Renal cortex interstitium (tissue), 15 donors: ENCODE results near the gene HIF3A. TPM values are rescaled to one million over a fixed set of nuclear protein-coding genes. Genes with fewer than 3 reads are reported as not detected.
"Not testable (repeated sequence)": the region's sequence is repeated elsewhere in the genome, so short reads cannot be mapped to it uniquely, and the experiment has no call there.

Experiments used
- DNase-seq, 11 donors: peaks; one replicate each; pipeline ENCODE4 v3.0.0-alpha.2; 2013; ENCODE audit warnings: low read depth in 9 of 11, low spot score in 4 of 11; ENCODE audit errors: extremely low read depth in 1 of 11
- long read RNA-seq, 16 experiments: transcript quantifications; one replicate each; lab custom pipeline, GENCODE V29; 2026
- polyA plus RNA-seq, 3 donors: library from polyadenylated mRNA; unstranded; fragments of 120-200 nt; gene quantifications; one replicate each; pipeline ENCODE4 v1.2.1, GENCODE V29; 2013; ENCODE audit not compliant: insufficient read length in 3 of 3

Gene HIF3A
- 10 to 100 TPM; 38.7 to 67.3 (median 39.6) TPM for polyA plus RNA-seq
- long read RNA-seq, donor 1, partial matches to known transcripts: 0 of 1 reads
- long read RNA-seq, donor 1, other reads (novel, unspliced or antisense): 0 of 1 reads
- long read RNA-seq, donor 2, partial matches to known transcripts: 5 of 7 reads
- long read RNA-seq, donor 2, other reads (novel, unspliced or antisense): 0 of 7 reads
- long read RNA-seq, donor 3, full-length matches to known transcripts: 2 of 2 reads
- long read RNA-seq, donor 3, partial matches to known transcripts: 0 of 2 reads
- long read RNA-seq, donor 3, other reads (novel, unspliced or antisense): 0 of 2 reads
- long read RNA-seq, donor 4, full-length matches to known transcripts: 2 of 2 reads
- long read RNA-seq, donor 4, partial matches to known transcripts: 0 of 2 reads
- long read RNA-seq, donor 4, other reads (novel, unspliced or antisense): 0 of 2 reads
- long read RNA-seq, donor 5, full-length matches to known transcripts: 17 of 23 reads
- long read RNA-seq, donor 5, partial matches to known transcripts: 6 of 23 reads
- long read RNA-seq, donor 5, other reads (novel, unspliced or antisense): 0 of 23 reads
- long read RNA-seq, donor 6, full-length matches to known transcripts: 4 of 30 reads
- long read RNA-seq, donor 6, partial matches to known transcripts: 26 of 30 reads
- long read RNA-seq, donor 6, other reads (novel, unspliced or antisense): 0 of 30 reads
- long read RNA-seq, donor 7, full-length matches to known transcripts: 2 of 7 reads
- long read RNA-seq, donor 7, partial matches to known transcripts: 5 of 7 reads
- long read RNA-seq, donor 7, other reads (novel, unspliced or antisense): 0 of 7 reads
- long read RNA-seq, donor 8, transcript HIF3A-217 (2 exons, 313 nt): major isoform, 6 of 133 reads
- long read RNA-seq, donor 8, partial matches to known transcripts: 121 of 133 reads
- long read RNA-seq, donor 8, other reads (novel, unspliced or antisense): 0 of 133 reads
- long read RNA-seq, donor 9, partial matches to known transcripts: 0 of 1 reads
- long read RNA-seq, donor 9, other reads (novel, unspliced or antisense): 0 of 1 reads
- long read RNA-seq, donor 10, partial matches to known transcripts: 0 of 3 reads
- long read RNA-seq, donor 10, other reads (novel, unspliced or antisense): 0 of 3 reads
- long read RNA-seq, donor 11, full-length matches to known transcripts: 1 of 1 reads
- long read RNA-seq, donor 11, partial matches to known transcripts: 0 of 1 reads
- long read RNA-seq, donor 11, other reads (novel, unspliced or antisense): 0 of 1 reads
- long read RNA-seq, donor 12, partial matches to known transcripts: 24 of 24 reads
- long read RNA-seq, donor 12, other reads (novel, unspliced or antisense): 0 of 24 reads
- long read RNA-seq, donor 13, partial matches to known transcripts: 0 of 3 reads
- long read RNA-seq, donor 13, other reads (novel, unspliced or antisense): 0 of 3 reads
- long read RNA-seq, donor 14, full-length matches to known transcripts: 2 of 2 reads
- long read RNA-seq, donor 14, partial matches to known transcripts: 0 of 2 reads
- long read RNA-seq, donor 14, other reads (novel, unspliced or antisense): 0 of 2 reads
- long read RNA-seq, donor 15: 0 reads
- long read RNA-seq, donor 16, full-length matches to known transcripts: 20 of 57 reads
- long read RNA-seq, donor 16, partial matches to known transcripts: 37 of 57 reads
- long read RNA-seq, donor 16, other reads (novel, unspliced or antisense): 0 of 57 reads

DNA sequence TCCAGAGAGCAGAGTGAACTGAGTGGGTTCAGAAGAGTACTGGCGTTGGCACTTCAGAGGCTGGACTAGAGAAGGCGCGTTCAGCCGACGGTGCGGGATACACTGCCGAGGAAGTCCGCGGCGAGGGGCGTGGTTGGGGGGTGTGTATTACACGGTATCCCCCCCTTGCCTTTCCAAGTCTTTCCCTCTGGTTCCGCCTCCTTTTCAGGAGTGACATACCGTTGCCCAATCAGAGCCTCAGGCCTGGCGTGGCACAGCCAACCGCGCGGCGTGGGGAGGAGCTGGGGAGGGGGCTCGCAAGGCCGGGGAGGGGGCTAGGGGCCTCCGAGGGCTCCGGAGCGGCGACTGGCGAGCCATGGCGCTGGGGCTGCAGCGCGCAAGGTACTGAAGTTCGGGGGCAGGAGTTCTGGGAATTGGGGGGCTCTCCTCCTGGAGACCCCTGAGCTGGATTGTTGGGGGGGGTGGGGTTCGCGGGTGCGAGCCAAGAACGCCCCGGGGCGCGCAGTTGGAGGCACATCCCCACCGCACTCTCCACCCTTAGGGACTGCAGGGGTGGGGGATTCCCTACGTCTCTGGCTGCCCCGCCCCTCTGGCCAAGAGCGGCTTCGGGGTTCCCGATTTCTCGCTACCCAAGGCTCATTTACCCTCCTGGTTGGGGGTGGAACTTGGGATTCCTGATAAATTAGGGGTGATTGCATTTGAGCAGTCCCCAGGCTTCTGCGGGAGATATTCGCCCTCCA, at the start of gene HIF3A:
Gene HIF3A (plus strand): TSS at position 321 of the 740 bp plus-strand sequence. CDS start 35 bp downstream, at position 356.
- peak; percentile 82 to 94 (median 90) for DNase-seq

DNA sequence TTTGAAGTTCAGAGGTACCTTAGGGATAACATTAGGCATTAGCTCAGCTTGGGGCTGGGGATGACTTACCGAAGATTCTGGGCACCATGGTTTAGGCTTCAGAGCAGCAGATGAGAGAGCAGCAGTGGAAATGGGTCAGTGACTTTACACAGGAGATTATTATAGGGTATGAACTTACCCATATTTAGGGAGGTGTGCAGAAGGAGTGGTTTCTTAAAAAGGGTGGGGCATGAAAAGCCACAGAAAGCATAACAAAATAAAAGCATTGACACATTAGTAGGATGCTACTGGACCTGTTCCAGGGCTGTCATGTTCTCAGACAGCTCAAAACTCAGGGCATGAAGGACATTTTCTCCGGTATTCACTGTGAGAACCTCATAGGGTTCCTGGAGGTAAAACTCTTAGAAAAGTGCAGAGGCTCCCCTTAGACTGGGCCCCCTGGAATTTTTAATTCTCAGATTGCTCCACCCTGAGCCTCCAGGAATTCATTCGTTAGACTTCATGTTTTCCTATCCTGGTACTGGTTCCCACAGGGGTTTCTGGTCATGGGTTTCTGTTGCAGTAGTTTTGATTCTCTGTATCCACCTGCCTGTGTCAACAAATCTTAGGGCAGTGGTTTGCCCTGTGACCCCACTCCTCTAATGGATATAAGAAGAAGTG, 46.6 kb upstream of the HIF3A start:
- DNase-seq: no peak

DNA sequence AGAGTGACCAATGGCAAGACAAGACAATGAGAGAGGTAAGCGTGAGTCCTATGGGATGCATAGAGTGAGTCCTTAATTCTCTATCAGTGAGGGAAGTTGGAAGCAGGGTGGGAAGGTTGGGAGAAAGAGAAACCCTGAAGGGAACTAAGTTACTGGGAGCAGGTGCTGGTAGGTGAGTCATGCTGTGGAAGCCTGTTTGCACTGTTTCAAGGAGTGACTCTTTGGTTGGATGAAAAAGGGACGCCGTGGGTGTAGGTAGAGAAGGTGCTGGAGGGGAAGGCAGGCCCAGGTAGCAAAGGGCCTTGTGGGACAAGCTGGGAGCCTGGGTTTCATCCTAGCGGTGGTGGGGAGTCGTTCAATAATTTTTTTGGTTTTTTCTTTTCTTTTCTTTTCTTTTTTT, 45.4 kb upstream of the HIF3A start:
- DNase-seq: no peak

- DNase-seq: no peak
These were observed 42.1 kb upstream of the HIF3A start for GRCh38 chr19:46254776-46255175.

DNA sequence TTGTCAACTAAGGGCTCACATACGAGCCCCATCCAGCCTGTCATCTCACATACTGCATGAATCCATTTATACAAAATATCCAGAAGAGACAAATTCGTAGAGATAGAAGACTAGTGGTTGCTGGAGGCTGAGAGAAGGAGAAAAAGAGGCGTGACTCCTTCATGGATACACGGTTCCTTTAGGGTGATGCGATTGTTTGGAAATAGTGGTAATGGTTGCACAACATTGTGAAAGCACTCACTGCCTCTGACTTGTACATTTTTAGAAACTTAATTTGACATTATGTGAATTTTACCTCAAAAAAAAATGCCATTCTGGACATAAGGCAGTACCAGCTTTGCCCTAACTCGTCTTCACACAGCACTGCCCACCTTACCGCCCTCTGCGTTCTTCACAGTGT, 40.0 kb upstream of the HIF3A start:
- no peak for DNase-seq

GRCh38 chr19:46261501-46261900, 35.3 kb upstream of the HIF3A start:
- not testable (repeated sequence) for DNase-seq

GRCh38 chr19:46262684-46263296, 34.1 kb upstream of the HIF3A start:
- not testable (repeated sequence) for DNase-seq

DNA sequence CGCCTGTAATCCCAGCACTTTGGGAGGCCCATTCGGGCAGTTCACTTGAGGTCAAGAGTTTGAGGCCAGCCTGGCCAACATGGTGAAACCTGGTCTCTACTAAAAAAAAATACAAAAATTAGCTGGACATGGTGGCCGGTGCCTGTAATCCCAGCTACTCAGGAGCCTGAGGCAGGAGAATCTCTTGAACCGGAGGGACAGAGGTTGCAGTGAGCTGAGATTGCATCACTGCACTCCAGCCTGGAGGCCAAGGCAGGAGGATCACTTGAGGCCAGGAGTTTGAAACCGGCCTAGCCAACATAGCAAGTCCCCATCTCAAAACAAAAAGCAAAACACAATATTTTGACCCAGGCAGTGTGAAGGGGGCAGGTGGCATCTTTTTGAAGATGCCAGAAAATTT, 32.0 kb upstream of the HIF3A start:
- DNase-seq: not testable (repeated sequence)

DNA sequence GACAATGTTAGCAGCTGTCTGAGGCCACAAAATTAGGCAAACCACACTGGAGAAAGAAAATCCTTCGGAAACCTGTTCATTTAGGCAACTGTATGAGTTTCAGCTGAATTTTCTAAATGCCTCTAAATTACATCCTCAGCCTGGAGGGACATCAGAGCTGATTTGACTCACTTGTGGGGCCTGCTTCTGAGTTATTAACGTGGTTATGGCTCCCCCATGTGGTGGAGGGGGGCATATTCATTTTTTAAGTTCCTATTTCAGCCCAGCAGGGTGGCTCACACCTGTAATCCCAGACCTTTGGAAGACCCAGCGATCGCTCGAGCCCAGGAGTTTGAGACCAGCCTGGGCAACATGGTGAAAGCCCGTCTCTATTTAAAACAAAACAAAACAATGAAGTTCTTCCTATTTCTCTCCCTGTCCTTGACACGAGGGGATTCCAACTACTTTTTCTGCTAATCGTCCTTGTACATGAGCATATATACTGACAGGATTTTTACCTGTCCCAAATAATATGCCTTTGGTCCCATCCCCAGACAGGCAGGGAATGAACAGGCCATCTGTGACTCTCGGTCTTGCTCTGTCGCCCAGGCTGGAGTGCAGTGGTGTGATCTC, 31.5 kb upstream of the HIF3A start:
- DNase-seq: peak; percentile 50 to 81 (median 69)

DNA sequence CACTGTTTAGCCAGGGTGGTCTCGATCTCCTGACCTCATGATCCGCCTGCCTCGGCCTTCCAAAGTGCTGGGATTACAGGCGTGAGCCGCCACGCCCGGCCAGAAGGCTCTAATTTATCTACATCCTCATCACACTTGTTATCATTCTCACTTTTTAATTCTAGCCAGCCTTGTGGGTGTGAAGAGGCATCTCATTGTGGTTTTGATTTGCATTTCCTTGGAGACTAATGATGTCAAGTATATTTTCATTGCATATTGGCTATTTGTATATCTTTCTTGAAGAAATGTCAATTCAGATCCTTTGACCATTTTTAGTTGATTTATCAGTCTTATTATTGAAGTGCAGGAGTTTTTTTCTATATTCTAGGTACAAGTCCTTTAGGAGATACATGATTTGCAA, 27.7 kb upstream of the HIF3A start:
- DNase-seq: no peak

- DNase-seq: no peak
These were observed 26.2 kb upstream of the HIF3A start for GRCh38 chr19:46270521-46271256.

DNA sequence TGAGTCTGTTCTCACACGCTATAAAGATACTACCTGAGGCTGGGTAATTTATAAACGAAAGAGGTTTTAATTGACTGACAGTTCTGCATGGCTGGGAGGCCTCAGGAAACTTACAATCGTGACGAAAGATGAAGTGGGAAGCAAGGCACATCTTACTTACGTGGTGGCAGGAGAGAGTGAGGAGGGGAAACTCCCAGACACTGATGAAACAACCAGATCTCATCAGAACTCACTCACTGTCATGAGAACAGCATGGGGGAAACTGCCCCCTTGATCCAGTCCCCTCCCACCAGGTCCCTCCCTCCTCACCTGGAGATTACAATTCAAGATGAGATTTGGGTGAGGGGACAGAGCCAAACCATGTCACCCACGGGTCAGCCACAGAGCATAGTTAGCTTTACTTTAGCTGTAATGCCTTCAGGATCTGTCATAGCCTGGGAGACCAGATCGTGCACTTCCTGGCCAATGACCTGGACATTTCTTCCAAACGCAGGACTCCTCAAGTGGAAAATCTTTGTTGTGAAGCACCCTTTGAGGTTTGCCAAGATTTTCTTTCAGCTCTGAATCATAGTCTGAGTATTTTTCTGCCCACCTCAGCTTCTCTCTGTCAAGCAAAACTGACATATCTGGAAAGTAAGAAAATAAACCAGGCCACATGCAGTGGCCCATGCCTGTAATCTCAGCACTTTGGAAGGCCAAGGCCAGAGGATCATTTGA, 25.2 kb upstream of the HIF3A start:
- DNase-seq: no peak

- DNase-seq: not testable (repeated sequence)
These were observed 22.9 kb upstream of the HIF3A start for GRCh38 chr19:46273931-46274330.

- no peak for DNase-seq
These were observed 17.7 kb upstream of the HIF3A start for GRCh38 chr19:46279177-46279576.

DNA sequence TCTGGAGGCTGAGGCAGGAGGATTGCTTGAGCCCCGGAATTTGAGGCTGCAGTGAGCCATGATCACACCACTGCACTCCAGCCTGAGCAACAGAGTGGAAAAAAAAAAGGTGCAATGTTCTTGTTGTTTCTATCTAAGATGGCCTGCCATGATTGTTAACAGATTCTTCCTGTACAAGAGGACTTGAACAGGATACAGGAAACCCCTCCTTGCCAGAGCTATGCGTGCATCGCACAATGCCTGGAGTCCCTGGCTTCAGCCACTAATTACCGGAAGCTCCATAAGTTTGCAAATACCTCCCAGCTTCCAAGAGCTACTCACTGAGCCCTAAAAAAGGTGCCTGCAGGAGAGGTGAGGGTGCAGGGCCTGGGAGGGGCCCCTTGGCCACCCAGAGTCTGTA, 13.1 kb upstream of the HIF3A start:
- DNase-seq: no peak
